Measurements from ENCODE around the gene GAS6. TPM values are rescaled to one million over a fixed set of nuclear protein-coding genes. Genes with fewer than 3 reads are reported as not detected.

GAS6 gene
- total RNA-seq, 2 experiments from 2014 or later = 0.53 to 0.65 TPM

DNA sequence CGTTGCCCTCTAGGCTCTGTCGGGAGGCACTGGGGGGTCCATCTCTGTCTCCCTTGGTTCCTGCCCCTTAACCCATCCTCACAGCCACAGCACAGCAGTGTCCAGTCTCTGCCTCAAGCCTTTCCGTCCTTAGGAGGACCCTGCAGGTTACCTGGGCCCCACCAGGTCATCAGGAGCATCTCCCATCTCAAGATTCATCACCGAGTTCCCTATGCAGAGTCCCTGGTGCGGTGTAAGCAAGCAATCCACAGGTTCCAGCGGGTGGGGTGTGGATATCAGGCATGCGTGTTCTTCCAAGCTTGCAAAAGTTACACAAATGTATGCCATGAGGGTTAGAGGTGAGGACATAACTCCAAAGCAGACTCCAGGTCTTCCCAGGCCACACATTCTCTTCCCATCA is 20.9 kb upstream of the GAS6 start:
- Mint-ChIP-seq H3K27me3 (ENCODE audit: low read depth) (peaks cover 14% of the 10 kb centered on the region), H3K4me1 (ENCODE audit: low read depth) (peaks cover 24% of the 10 kb centered on the region), H3K9me3 (ENCODE audit: insufficient read depth) (no peaks in the 10 kb centered on the region), H3K36me3 (ENCODE audit: low read depth) (no peaks in the 10 kb centered on the region), H3K27ac (no peak overlapping the region), H3K4me3 (no peak overlapping the region)
- CTCF ChIA-PET = no interaction called here
- POLR2A ChIA-PET = no interaction called here
- ATAC-seq (no peak), DNase-seq (no peak)

GRCh38 chr13:113883921-113884804 is 20.3 kb upstream of the GAS6 start:
- H3K27ac Mint-ChIP-seq = no peak overlapping the region
- H3K4me3 Mint-ChIP-seq = no peak overlapping the region
- POLR2A ChIA-PET = no interaction called here
- H3K4me1 Mint-ChIP-seq (ENCODE audit: low read depth) = peaks cover 24% of the 10 kb centered on the region
- CTCF ChIA-PET = no interaction called here
- H3K9me3 Mint-ChIP-seq (ENCODE audit: insufficient read depth) = no peaks in the 10 kb centered on the region
- H3K27me3 Mint-ChIP-seq (ENCODE audit: low read depth) = peaks cover 10% of the 10 kb centered on the region
- H3K36me3 Mint-ChIP-seq (ENCODE audit: low read depth) = no peaks in the 10 kb centered on the region
- DNase-seq (no peak), ATAC-seq (no peak)

- peaks cover 24% of the 10 kb centered on the region for H3K4me1 Mint-ChIP-seq (ENCODE audit: low read depth)
- peaks cover 10% of the 10 kb centered on the region for H3K27me3 Mint-ChIP-seq (ENCODE audit: low read depth)
- ChIA-PET POLR2A (no interaction called here), CTCF (no interaction called here)
- ATAC-seq (no peak), DNase-seq (peak; percentile 14)
- H3K27ac Mint-ChIP-seq = no peak overlapping the region
- no peaks in the 10 kb centered on the region for H3K36me3 Mint-ChIP-seq (ENCODE audit: low read depth)
- no peak overlapping the region for H3K4me3 Mint-ChIP-seq
- H3K9me3 Mint-ChIP-seq (ENCODE audit: insufficient read depth) = no peaks in the 10 kb centered on the region
Measured at GRCh38 chr13:113883314-113883811, 19.5 kb upstream of the GAS6 start.

- DNase-seq (no peak), ATAC-seq (no peak)
- H3K36me3 Mint-ChIP-seq (ENCODE audit: low read depth) = no peaks in the 10 kb centered on the region
- no peaks in the 10 kb centered on the region for H3K9me3 Mint-ChIP-seq (ENCODE audit: insufficient read depth)
- peaks cover 24% of the 10 kb centered on the region for H3K4me1 Mint-ChIP-seq (ENCODE audit: low read depth)
- H3K4me3 Mint-ChIP-seq = no peak overlapping the region
- ChIA-PET POLR2A (no interaction called here), CTCF (no interaction called here)
- H3K27ac Mint-ChIP-seq = no peak overlapping the region
- peaks cover 7% of the 10 kb centered on the region for H3K27me3 Mint-ChIP-seq (ENCODE audit: low read depth)
Measured at GRCh38 chr13:113882716-113883115, 18.8 kb upstream of the GAS6 start.

GRCh38 chr13:113882267-113882630 is 18.4 kb upstream of the GAS6 start:
- ChIA-PET CTCF (no interaction called here), POLR2A (no interaction called here)

DNA sequence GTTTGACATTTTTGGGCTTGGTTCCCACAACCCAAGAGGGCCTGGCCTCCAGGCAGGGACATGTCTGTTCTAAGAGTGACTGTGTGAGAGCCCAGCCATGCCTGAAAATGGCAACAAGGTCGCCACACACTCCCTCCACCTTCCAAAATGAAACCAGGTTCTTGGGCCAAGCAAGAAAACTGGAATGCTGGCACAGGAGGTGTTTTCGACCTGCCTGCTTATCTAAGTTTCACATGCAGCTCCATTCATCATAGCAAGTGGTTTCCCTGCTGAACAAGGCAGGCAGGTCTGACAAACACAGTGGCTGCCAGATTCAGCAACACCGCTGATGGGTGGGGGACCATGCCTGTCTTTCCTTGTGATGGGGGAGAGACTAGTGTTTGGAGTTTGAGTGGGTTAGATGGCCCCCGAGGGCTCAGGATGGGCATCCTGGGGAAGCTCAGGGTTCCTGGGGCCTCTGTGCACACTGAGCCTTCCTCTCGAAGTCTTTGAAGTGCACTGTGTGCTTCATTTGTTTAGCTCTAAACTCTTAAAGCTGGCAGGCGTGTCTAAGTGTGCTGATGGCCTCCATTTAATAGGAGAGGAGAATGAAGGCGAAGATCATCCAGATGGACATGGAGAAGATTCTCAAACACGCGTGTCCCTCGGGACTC is 17.9 kb upstream of the GAS6 start:
- Mint-ChIP-seq H3K27ac (peak overlapping the region; percentile 64), H3K4me1 (ENCODE audit: low read depth) (peaks cover 24% of the 10 kb centered on the region), H3K27me3 (ENCODE audit: low read depth) (peaks cover 4% of the 10 kb centered on the region), H3K4me3 (no peak overlapping the region), H3K9me3 (ENCODE audit: insufficient read depth) (peaks cover 3% of the 10 kb centered on the region), H3K36me3 (ENCODE audit: low read depth) (no peaks in the 10 kb centered on the region)
- no peak for ATAC-seq
- ChIA-PET POLR2A (no interaction called here), CTCF (no interaction called here)
- DNase-seq = peak; percentile 19

More at GRCh38 chr13:113882267-113882630, 18.4 kb upstream of the GAS6 start:
- Mint-ChIP-seq H3K27ac (no peak overlapping the region), H3K36me3 (ENCODE audit: low read depth) (no peaks in the 10 kb centered on the region), H3K9me3 (ENCODE audit: insufficient read depth) (no peaks in the 10 kb centered on the region), H3K27me3 (ENCODE audit: low read depth) (peaks cover 4% of the 10 kb centered on the region), H3K4me1 (ENCODE audit: low read depth) (peaks cover 24% of the 10 kb centered on the region), H3K4me3 (no peak overlapping the region)
- ATAC-seq = no peak
- DNase-seq = peak; percentile 17

GRCh38 chr13:113880651-113881611 is 17.1 kb upstream of the GAS6 start:
- no peaks in the 10 kb centered on the region for H3K36me3 Mint-ChIP-seq (ENCODE audit: low read depth)
- H3K27ac Mint-ChIP-seq = peak overlapping the region; percentile 64
- H3K9me3 Mint-ChIP-seq (ENCODE audit: insufficient read depth) = peaks cover 3% of the 10 kb centered on the region
- H3K27me3 Mint-ChIP-seq (ENCODE audit: low read depth) = peaks cover 4% of the 10 kb centered on the region
- CTCF ChIA-PET = no interaction called here
- no peak for ATAC-seq
- H3K4me3 Mint-ChIP-seq = no peak overlapping the region
- peaks cover 26% of the 10 kb centered on the region for H3K4me1 Mint-ChIP-seq (ENCODE audit: low read depth)
- DNase-seq = peak; percentile 21
- POLR2A ChIA-PET = no interaction called here

DNA sequence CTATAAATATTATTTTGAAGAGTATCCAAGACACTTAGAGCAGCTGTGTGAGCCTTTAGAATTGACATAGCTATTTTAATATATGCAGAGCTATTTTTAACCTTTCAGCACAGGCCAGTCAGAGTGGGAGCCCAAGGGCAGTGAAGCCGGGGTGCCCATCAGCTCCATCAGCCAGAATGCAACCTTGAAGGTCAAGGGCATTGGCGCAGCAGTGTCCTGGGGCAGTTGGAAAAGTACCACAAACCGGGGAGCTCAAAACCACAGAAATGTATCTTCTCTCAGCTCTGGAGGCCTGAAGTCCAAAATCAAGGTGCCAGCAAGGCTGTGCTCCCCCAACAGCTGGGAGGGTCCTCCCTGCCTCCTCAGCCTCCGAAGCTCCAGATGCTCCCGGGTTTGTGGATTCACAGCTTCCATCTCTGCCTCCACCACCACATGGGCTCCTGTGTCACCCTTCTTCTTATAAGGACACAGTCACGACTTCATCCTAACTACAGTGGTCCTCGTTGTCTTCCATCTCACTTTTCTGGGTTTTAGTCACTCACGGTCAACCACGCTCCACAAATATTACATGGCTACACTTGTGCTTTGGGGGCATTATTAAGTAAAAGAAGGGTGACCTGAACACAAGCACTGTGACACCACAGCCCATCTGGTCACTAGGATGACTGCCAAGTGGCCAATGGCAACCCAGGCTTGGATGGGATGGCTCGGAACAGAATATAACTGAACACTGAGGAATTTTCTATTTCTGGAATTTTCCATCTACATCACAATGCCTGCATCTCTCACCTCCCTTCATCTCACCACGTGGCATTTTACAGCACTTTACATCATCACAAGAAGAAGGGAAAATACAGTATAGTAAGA is 15.9 kb upstream of the GAS6 start:
- POLR2A ChIA-PET = no interaction called here
- ATAC-seq (no peak), DNase-seq (peak; percentile 13)
- peaks cover 28% of the 10 kb centered on the region for H3K4me1 Mint-ChIP-seq (ENCODE audit: low read depth)
- peaks cover 2% of the 10 kb centered on the region for H3K27me3 Mint-ChIP-seq (ENCODE audit: low read depth)
- H3K27ac Mint-ChIP-seq = no peak overlapping the region
- no peaks in the 10 kb centered on the region for H3K36me3 Mint-ChIP-seq (ENCODE audit: low read depth)
- H3K9me3 Mint-ChIP-seq (ENCODE audit: insufficient read depth) = peaks cover 3% of the 10 kb centered on the region
- H3K4me3 Mint-ChIP-seq = no peak overlapping the region
- CTCF ChIA-PET = interaction anchor here (1.2 kb wide), 1 partner anchor 11 kb away, joined by 4 read pairs; no protein-coding TSS in a partner anchor

GRCh38 chr13:113879017-113879416 is 15.1 kb upstream of the GAS6 start:
- CTCF ChIA-PET = interaction anchor here (1.2 kb wide), 1 partner anchor 10 kb away, joined by 4 read pairs; no protein-coding TSS in a partner anchor

GRCh38 chr13:113877149-113877990 is 13.5 kb upstream of the GAS6 start:
- peaks cover 3% of the 10 kb centered on the region for H3K9me3 Mint-ChIP-seq (ENCODE audit: insufficient read depth)
- H3K27me3 Mint-ChIP-seq (ENCODE audit: low read depth) = peaks cover 12% of the 10 kb centered on the region
- peaks cover 23% of the 10 kb centered on the region for H3K4me1 Mint-ChIP-seq (ENCODE audit: low read depth)
- H3K27ac Mint-ChIP-seq = no peak overlapping the region
- ChIA-PET POLR2A (no interaction called here), CTCF (no interaction called here)
- peak; percentile 14 for DNase-seq
- no peak overlapping the region for H3K4me3 Mint-ChIP-seq
- H3K36me3 Mint-ChIP-seq (ENCODE audit: low read depth) = no peaks in the 10 kb centered on the region
- ATAC-seq = no peak

More at GRCh38 chr13:113879017-113879416, 15.1 kb upstream of the GAS6 start:
- no peak overlapping the region for H3K4me3 Mint-ChIP-seq
- H3K27ac Mint-ChIP-seq = no peak overlapping the region
- peaks cover 2% of the 10 kb centered on the region for H3K27me3 Mint-ChIP-seq (ENCODE audit: low read depth)
- DNase-seq (no peak), ATAC-seq (no peak)
- peaks cover 3% of the 10 kb centered on the region for H3K9me3 Mint-ChIP-seq (ENCODE audit: insufficient read depth)
- peaks cover 28% of the 10 kb centered on the region for H3K4me1 Mint-ChIP-seq (ENCODE audit: low read depth)
- POLR2A ChIA-PET = no interaction called here
- H3K36me3 Mint-ChIP-seq (ENCODE audit: low read depth) = no peaks in the 10 kb centered on the region

All from activated CD8-positive, alpha-beta T cell treated with anti-CD3 and anti-CD28 coated beads, Interleukin-2, amount 10 ng/mL, durations not matched to agents 7 days and 5 days (primary cell).